AG09319 (cell line): ENCODE data around the gene MCF2L.

Experiments used
- DNase-seq: peaks from one replicate; pipeline ENCODE4 v3.0.0-alpha.2; 2010; ENCODE audit warnings: low read depth; ENCODE audit errors: extremely low read depth
- TF ChIP-seq, protein P1 (sequence below): IDR thresholded peaks from 2 replicates; pipeline ENCODE4 v1.5.1; 2011; ENCODE audit warnings: low read depth, mild to moderate bottlenecking, inconsistent platforms, low read length, moderate library complexity

MCF2L gene

GRCh38 chr13:112987682-112988024, 18.6 kb downstream of the MCF2L start:
- TF ChIP-seq, protein P1, sequence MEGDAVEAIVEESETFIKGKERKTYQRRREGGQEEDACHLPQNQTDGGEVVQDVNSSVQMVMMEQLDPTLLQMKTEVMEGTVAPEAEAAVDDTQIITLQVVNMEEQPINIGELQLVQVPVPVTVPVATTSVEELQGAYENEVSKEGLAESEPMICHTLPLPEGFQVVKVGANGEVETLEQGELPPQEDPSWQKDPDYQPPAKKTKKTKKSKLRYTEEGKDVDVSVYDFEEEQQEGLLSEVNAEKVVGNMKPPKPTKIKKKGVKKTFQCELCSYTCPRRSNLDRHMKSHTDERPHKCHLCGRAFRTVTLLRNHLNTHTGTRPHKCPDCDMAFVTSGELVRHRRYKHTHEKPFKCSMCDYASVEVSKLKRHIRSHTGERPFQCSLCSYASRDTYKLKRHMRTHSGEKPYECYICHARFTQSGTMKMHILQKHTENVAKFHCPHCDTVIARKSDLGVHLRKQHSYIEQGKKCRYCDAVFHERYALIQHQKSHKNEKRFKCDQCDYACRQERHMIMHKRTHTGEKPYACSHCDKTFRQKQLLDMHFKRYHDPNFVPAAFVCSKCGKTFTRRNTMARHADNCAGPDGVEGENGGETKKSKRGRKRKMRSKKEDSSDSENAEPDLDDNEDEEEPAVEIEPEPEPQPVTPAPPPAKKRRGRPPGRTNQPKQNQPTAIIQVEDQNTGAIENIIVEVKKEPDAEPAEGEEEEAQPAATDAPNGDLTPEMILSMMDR, result no peak
- DNase-seq, result no peak

DNA sequence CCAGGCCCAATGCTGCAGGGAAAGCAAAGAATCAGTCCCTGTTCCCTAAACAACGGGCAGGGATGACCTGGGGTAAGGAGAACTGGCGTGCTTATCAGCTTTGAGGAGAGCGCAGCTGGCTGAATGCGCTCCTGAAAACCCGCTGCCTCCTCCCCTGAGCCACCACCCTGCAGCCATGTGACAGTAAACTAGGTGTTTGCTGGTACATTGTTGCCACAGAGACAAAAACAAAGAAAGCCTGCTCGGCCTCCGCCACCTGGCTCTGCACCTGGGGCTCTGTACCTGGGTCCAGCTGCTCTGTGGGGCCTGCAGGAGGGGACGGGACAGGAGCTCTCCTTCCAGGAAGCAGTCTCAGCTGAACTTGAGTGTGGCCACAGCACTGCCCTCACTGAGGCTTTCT, 21.8 kb downstream of the MCF2L start:
- DNase-seq, result no peak
- TF ChIP-seq, protein P1, result no peak

DNA sequence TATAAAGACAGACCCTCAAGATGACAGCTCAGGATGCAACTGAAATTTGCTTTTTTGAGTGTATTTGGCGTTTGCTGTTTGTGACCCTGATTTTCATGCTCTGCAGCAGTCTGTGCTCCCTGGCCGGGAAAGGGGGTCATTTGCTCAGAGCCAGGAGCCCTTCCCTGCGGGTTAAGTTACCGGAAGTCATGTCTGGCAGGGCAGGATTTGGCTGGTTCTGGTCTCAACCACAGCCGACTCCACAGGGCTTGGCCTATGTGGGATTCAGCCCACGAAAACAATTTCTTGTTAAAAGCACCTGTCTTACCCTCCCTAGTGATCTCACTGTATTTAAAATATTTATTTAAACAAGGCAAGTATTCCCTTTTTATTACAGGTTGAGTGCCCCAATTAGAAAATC, 22.6 kb downstream of the MCF2L start:
- no peak for DNase-seq

DNA sequence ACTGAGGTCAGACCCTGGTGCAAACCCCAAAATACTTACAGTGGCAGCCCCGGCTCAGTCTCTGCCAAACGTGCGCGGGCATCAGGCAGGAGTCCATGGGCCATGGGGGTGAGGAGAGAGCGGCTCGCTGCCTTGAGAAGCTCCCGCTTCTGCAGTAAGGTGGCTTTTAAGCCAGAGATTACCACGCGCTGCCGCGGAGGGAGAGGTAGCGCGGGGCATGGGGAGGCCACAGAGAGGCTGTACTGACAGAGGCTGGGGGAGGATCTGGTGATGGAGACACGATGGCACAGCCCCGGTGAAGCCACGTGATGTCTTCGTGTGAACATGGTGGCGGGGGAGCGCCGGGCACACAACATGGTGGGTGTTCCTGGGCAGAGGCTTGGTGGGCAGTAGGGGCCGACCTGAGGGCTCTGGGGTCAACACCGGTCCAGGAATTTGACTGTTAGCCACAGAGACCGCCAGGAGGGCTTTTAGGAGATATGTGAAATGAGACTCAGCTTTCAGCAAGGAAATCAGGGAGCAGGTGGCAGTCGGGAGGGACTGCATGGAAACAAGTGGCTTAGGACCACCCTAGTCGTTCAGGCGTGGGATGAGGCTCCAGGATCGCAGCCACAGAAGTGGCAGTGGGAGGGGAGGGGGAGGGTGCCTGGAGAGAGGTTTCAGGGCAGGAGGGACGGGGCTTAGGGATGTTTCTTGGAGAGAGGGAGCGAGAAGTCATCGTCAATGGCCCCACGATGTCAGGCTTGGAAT, 24.1 kb downstream of the MCF2L start:
- DNase-seq, result no peak

More for the DNA sequence above, 22.6 kb downstream of the MCF2L start:
- TF ChIP-seq, protein P1, result no peak

DNA sequence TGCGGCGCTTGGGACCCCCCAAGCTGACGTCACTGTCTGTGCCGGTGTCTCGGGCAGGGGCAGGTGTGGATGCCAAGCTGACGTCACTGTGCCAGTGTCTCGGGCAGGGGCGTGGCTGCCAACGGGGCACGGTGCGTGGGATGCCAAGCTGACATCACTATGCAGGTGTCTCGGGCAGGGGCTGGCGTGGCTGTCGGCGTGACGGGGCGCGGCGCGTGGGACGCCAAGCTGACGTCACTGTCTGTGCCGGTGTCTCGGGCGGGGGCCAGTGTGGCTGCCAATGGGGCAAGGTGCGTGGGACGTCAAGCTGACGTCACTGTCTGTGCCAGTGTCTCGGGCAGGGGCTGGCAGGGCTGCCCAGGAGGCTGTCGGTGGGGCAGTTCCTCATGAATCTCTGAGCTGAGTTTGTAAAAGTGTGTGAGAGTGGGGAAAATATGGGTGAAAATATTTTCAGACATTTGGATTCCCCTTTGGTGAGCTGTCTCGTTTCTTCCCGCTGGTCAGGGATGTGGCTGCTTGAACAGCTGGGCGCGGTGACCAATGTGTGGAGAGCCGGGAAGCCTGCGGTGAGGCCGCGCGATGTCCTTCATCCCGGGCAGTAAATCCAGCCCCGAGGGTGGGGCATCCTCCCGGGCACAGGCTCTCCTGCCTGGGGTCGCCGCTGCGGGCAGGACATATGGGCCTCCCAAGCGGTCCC, 25.2 kb downstream of the MCF2L start:
- DNase-seq, result no peak
- TF ChIP-seq, protein P1, result no peak

More for the DNA sequence above, 24.1 kb downstream of the MCF2L start:
- TF ChIP-seq, protein P1, result no peak

DNA sequence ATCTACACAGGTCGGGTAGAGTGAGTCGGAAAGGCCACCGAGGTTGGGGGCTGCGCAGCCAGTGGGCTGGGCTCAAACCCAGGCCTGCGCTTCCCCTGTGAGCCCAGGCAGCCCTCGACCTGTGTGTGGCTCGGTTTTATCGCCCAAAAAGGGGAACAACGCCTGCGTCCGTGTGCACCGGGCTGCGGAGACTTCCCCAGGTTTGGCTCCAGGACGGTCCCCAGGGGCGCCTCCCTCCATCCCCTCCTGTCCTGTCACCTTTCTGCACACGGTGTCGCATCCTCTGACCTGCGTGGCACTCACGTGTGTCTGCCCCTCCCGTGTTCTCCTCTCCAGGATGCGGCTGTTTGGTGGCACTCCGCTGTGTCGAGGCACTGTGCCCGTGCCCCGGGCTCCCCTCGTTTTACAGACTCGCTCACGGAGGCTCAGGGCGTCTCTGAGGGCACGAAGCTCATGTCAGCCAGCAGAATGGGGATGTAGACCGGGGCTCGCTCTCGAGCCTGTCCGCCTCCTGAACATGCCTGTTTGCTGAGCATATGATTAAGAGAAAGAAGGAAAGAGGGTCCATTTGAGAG, 25.9 kb downstream of the MCF2L start:
- no peak for DNase-seq
- TF ChIP-seq, protein P1, result no peak
